HG03432 (cell line): ENCODE data around the gene CDK15.
"Not testable (repeated sequence)": the region's sequence is repeated elsewhere in the genome, so short reads cannot be mapped to it uniquely, and the experiment has no call there.

Source experiments
- ATAC-seq: cut with Tn5 transposase; IDR thresholded peaks from one replicate; pipeline ENCODE4 v1.9.1; 2021; ENCODE audit warnings: mild to moderate bottlenecking, moderate library complexity; ENCODE audit not compliant: unreplicated experiment

CDK15 gene

GRCh38 chr2:201789395-201789794, 16.9 kb upstream of the CDK15 start:
- no peak for ATAC-seq

GRCh38 chr2:201790291-201790690, 16.0 kb upstream of the CDK15 start:
- no peak for ATAC-seq

- no peak for ATAC-seq
These were observed 15.3 kb upstream of the CDK15 start for GRCh38 chr2:201790989-201791388.

- no peak for ATAC-seq
These were observed 12.7 kb upstream of the CDK15 start for GRCh38 chr2:201793631-201794030.

- ATAC-seq: no peak
These were observed 12.0 kb upstream of the CDK15 start for GRCh38 chr2:201794294-201794693.

GRCh38 chr2:201795607-201796477, 10.5 kb upstream of the CDK15 start:
- ATAC-seq: no peak

GRCh38 chr2:201796478-201796865, 9.9 kb upstream of the CDK15 start:
- no peak for ATAC-seq

- ATAC-seq: no peak
These were observed 9.0 kb upstream of the CDK15 start for GRCh38 chr2:201797175-201797840.

- no peak for ATAC-seq
These were observed 8.0 kb upstream of the CDK15 start for GRCh38 chr2:201798252-201798913.

- not testable (repeated sequence) for ATAC-seq
These were observed 7.4 kb upstream of the CDK15 start for GRCh38 chr2:201798914-201799285.

- ATAC-seq: no peak
These were observed 1.2 kb downstream of the CDK15 start for GRCh38 chr2:201807452-201807999.

GRCh38 chr2:201808027-201808426, 1.7 kb downstream of the CDK15 start:
- no peak for ATAC-seq

GRCh38 chr2:201809633-201810032, 3.3 kb downstream of the CDK15 start:
- no peak for ATAC-seq

- not testable (repeated sequence) for ATAC-seq
These were observed 4.3 kb downstream of the CDK15 start for GRCh38 chr2:201810604-201811003.

GRCh38 chr2:201813996-201814760, 7.8 kb downstream of the CDK15 start:
- ATAC-seq: no peak

- ATAC-seq: no peak
These were observed 10.6 kb downstream of the CDK15 start for GRCh38 chr2:201816657-201817575.

GRCh38 chr2:201820383-201821007, 14.2 kb downstream of the CDK15 start:
- ATAC-seq: no peak

- no peak for ATAC-seq
These were observed 14.7 kb downstream of the CDK15 start for GRCh38 chr2:201821080-201821479.

- no peak for ATAC-seq
These were observed 17.9 kb downstream of the CDK15 start for GRCh38 chr2:201824212-201824611.
